HG02981 (cell line): Measurements from ENCODE around the gene LTBR.
"Not testable (repeated sequence)": the region's sequence is repeated elsewhere in the genome, so short reads cannot be mapped to it uniquely, and the experiment has no call there.

Source experiments
- ATAC-seq: cut with Tn5 transposase; IDR thresholded peaks from one replicate; pipeline ENCODE4 v1.9.1; 2021; ENCODE audit warnings: mild to moderate bottlenecking, moderate library complexity; ENCODE audit not compliant: unreplicated experiment

Gene LTBR

GRCh38 chr12:6383572-6384498, at the start of gene LTBR:
TSS of gene LTBR (plus strand) at chr12:6384162. CDS start at chr12:6384359, 197 bp downstream.
- ATAC-seq: no peak

GRCh38 chr12:6334359-6334758, 49.6 kb upstream of the LTBR start:
- no peak for ATAC-seq

GRCh38 chr12:6334940-6335450, 49.0 kb upstream of the LTBR start:
- ATAC-seq: no peak

- ATAC-seq: peak; percentile 76
Measured at GRCh38 chr12:6335451-6336078, 48.4 kb upstream of the LTBR start.

- ATAC-seq: no peak
Measured at GRCh38 chr12:6336079-6336888, 47.7 kb upstream of the LTBR start.

GRCh38 chr12:6336889-6337853, 46.8 kb upstream of the LTBR start:
- no peak for ATAC-seq

- ATAC-seq: no peak
Measured at GRCh38 chr12:6337958-6338433, 46.0 kb upstream of the LTBR start.

GRCh38 chr12:6338536-6338935, 45.4 kb upstream of the LTBR start:
- ATAC-seq: not testable (repeated sequence)

GRCh38 chr12:6338955-6339354, 45.0 kb upstream of the LTBR start:
- no peak for ATAC-seq

GRCh38 chr12:6340032-6340638, 43.8 kb upstream of the LTBR start:
- no peak for ATAC-seq

- no peak for ATAC-seq
Measured at GRCh38 chr12:6340745-6341416, 43.1 kb upstream of the LTBR start.

- no peak for ATAC-seq
Measured at GRCh38 chr12:6341417-6342139, 42.4 kb upstream of the LTBR start, which contains the start of gene TNFRSF1A. TSS of gene TNFRSF1A (minus strand) at chr12:6342076. CDS start at chr12:6341814, 262 bp downstream.

- ATAC-seq: no peak
Measured at GRCh38 chr12:6342140-6342889, 41.6 kb upstream of the LTBR start.

- no peak for ATAC-seq
Measured at GRCh38 chr12:6343518-6343917, 40.4 kb upstream of the LTBR start.

GRCh38 chr12:6344101-6344660, 39.8 kb upstream of the LTBR start:
- ATAC-seq: not testable (repeated sequence)

GRCh38 chr12:6345319-6346091, 38.5 kb upstream of the LTBR start:
- ATAC-seq: no peak
